Measurements from ENCODE around the gene LIFR.

GRCh38 chr5:38447056-38447455 lies 109.4 kb downstream of the LIFR start:
- TF ChIP-seq CTCF (IDR thresholded peaks at IDR 0.05) (no peak), EZH2phosphoT487 (IDR thresholded peaks at IDR 0.05) (no peak)
